Measurements from ENCODE around the gene REG3A.

GRCh38 chr2:79162132-79162531 is 2.6 kb upstream of the REG3A start:
- TF ChIP-seq CTCF (IDR thresholded peaks at IDR 0.05) (no peak), POLR2A (IDR thresholded peaks at IDR 0.05) (no peak), POLR2AphosphoS5 (IDR thresholded peaks at IDR 0.05) (no peak)

All from prostate gland (tissue), 2 donors.